GM19025 (cell line): Measurements from ENCODE around the gene XXYLT1.
"Not testable (repeated sequence)": the region's sequence is repeated elsewhere in the genome, so short reads cannot be mapped to it uniquely, and the experiment has no call there.

ENCODE experiments used
- ATAC-seq: cut with Tn5 transposase; IDR thresholded peaks from one replicate; pipeline ENCODE4 v1.9.1; 2021; ENCODE audit warnings: mild to moderate bottlenecking, low read depth, moderate library complexity; ENCODE audit not compliant: unreplicated experiment

The XXYLT1 gene, protein sequence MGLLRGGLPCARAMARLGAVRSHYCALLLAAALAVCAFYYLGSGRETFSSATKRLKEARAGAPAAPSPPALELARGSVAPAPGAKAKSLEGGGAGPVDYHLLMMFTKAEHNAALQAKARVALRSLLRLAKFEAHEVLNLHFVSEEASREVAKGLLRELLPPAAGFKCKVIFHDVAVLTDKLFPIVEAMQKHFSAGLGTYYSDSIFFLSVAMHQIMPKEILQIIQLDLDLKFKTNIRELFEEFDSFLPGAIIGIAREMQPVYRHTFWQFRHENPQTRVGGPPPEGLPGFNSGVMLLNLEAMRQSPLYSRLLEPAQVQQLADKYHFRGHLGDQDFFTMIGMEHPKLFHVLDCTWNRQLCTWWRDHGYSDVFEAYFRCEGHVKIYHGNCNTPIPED

DNA sequence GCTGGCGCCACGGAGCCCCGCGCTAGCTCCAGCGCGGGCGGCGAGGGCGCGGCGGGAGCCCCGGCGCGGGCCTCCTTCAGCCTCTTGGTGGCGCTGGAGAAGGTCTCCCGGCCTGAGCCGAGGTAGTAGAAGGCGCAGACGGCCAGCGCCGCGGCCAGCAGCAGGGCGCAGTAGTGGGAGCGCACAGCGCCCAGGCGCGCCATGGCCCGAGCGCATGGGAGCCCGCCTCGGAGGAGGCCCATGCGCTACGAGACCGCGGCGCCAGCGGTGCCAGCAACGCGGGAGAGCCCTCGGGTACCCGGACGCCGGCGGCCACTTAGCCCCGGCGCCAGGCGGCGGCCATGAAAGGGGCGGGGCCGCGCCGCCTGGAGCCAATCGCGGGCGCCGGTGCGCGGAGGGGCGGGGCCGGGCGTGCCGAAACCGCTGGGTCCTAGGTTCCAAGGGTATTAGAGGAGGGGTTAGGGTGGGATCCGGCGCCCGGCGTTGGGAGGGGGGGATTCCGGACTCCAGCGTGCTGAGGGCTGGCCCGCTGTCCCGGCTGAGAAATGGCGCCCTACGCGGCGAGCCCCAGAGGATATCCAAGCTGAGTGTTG, at the start of gene XXYLT1:
Gene XXYLT1 (minus strand): TSS at position 343 of the 593 bp plus-strand sequence. CDS start 101 bp downstream, at position 242.
- peak; percentile 84 for ATAC-seq

DNA sequence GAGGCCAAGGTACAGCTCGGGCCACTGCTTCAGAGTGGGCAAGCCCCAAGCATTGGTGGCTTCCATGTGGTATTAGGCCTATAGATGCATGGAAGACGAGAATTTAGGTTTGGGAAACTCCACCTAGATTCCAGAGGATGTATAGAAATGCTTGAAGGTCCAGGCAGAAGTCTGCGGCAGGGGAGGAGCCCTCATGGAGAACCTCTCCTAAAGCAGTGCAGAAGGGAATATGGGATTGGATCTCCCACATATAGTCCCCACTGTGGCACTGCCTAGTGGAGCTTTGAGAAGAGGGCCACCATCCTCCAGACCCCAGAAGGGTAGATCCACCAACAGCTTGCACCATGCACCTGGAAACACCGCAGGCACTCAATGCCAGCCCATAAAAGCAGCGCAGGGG, 48.1 kb upstream of the XXYLT1 start:
- no peak for ATAC-seq

DNA sequence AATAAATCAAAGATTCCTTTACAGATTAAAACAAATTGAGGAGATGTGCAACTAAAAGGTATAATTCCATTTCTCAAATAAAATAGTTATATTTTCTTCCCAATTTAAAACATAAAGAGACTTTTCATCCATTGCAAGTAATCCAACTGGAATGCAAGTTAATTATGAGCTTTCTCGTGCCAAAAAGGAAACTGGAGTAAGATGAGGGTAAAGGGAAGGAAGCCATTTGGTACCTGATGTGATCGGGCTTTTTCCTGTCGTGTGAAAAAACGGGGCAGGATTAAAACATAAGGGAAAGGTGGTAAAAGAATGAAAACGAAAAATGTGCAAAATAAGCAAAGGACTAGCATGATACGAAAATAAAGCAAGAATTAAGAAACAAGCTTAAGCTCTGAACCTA, 41.8 kb upstream of the XXYLT1 start:
- no peak for ATAC-seq

DNA sequence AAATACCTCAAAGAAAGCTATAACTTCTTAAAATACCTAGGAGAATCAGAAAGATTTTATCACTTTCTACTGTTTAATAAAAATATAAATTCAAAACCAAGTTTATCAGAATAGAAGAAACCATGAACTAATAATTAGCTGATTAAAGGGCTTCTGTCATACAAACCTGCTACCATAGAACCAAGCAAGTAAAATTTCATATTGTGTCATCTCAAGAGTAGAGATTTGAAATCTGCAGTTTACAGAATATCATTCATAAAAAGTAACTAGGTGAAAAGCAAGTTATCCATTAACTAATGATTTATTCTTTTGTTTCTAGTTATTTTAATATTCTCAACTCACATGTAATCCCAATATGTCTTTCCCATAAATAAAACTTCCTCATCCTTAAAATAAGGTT, 36.8 kb upstream of the XXYLT1 start:
- no peak for ATAC-seq

DNA sequence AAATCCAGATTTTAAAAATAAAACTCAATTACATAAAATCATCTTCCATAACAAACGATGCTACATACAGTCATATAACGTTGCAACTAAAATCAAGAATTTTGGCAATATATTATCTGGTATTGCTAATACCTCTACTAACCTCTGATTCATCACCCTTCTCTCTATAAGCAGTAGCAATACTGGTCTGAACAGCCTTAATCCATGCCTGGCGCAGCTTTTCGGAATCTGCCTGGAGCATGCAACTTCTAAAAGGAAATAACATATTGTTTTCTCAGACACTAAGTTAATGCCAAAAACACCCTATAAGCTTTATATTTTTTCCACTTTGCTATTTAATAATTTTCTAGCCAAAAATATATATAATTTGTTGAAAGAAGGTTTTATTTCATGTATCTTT, 35.4 kb upstream of the XXYLT1 start:
- ATAC-seq, result no peak

DNA sequence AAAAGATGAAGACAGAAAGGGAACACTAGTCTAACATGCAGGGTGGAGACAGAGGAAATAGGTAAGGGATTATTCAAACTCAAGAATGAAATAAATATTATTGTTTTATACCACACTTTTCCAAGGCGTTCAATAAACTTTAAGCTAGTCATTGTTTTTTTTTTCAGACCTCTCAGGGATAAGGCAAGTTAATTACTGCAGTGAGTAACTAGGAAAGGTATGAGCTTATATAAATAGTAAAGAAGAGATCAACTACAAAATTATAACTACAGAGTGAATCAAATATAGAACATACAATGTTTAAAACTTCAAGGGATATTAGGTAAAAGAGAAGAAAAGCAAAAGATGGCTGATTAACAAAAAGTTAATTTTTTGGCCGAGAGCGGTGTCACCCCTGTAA, 31.5 kb upstream of the XXYLT1 start:
- ATAC-seq, result no peak

DNA sequence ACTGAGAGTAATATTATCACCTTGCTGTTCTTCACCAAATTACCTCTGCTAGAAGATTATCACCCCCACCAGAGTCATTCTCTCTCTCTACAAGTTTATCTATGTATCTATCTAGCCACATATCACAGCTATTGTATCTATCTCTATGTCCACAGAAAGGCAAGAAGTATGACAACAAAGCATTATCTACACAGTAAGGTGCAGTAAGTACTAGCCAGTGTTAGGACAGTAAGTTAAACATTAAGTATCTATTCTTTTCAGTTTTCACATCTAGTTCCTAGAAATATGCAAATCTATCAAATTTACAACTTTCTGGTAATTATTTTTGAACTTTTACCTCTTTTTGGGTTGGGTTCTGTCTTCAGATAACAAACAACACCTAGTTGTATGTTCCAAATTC, 26.5 kb upstream of the XXYLT1 start:
- peak; percentile 72 for ATAC-seq

DNA sequence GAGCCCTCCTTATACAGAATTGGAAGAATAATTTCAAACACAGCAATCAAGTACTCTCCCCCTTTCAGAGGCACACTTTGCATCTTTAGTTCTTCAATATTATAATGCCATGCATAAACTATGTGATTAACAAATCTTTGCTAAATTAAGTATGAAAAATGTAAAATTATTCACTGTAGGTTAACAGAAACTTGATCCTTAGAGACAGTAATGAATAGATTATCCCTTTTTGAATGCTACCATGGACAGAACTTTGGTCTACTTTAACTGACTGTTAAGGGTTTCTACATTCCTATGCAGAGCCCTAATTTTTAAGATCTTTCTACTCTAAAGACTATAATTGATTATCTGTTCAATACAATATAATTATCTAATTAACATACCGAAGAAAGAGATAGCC, 25.7 kb upstream of the XXYLT1 start:
- ATAC-seq, result no peak

DNA sequence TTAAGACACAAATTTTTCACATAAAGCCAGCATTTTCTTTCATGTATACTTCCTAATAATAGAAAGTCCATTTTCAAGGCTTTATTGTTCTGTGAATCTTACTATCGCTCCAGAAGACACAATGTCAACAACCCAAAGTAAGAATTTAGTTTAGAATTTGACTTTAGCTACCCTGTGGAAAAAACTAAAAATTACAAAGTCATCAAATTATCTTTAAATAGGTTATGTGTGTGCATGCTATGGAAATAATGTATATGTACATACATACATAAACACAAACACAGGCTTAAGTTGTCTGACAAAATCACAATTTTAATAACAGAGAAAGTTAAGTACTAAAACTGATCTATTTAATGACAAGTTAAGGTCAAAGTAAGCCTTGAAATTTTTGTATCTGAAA, 20.2 kb upstream of the XXYLT1 start:
- no peak for ATAC-seq

DNA sequence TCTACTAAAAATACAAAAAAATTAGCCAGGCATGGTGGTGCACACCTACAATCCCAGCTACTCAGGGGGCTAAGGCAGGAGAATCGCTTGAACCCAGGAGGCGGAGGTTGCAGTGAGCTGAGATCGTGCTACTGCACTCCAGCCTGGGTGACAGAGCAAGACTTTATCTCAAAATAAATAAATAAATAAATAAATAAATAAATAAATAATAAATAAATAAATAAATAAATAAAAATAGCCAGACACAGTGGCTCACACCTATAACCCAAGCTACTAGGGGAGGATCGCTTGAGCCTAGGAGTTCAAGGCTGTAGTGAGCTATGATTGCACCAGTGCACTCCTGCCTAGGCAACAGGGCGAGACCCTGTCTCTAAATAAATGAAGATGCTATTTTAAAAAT, 19.7 kb upstream of the XXYLT1 start:
- not testable (repeated sequence) for ATAC-seq

DNA sequence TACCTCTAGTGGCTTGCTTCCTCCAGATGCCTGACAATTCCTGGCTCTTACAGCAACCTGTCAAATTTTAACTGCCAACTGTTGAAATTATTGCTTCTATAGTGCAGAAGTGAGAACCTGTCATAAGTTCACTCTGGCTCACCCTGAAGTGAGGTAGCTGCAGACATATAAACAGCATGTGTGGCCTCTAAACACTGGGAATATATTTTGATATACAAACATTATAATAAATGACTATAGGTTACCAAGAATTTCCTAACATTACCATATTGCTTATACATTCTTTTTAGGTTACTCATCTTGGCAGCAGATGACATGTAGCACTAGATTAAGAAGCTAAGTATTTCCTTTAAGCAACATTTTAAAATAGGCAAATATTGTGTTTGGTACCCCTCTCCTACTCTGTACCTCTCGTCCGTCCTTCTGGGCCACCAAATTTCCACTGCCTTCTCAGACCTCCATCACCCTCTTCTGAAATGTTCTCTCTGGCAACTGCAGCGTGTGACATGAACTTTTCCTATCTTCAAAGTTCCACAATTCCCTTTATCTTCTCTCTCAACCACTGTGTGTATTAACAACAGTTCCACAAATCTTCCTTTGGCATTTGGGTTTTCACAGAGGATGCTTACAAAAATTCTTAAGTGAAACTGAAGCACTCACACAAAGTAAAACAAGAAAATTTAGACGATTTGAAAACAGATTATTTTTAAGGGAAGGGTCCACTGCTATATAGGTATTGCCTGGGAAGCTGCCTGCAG, 15.3 kb upstream of the XXYLT1 start:
- no peak for ATAC-seq

DNA sequence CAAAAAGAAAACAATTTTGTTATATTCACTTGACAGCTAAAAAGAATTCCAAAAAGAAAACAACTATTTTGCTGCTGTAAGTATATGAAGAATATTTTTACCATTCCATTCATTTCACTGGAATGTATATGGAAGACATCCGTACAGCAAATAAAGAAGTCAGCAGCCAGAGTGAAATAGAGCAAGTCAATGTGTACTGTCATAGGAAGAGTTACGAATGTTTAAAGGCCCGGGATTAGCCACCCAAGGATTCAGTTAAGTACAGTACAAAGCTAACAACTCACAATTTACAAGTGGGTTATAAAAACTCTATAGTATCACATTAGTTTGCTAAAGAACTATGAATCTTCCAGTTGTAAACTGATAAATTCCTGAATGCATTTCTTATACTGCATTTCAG, 14.4 kb upstream of the XXYLT1 start:
- ATAC-seq, result no peak

DNA sequence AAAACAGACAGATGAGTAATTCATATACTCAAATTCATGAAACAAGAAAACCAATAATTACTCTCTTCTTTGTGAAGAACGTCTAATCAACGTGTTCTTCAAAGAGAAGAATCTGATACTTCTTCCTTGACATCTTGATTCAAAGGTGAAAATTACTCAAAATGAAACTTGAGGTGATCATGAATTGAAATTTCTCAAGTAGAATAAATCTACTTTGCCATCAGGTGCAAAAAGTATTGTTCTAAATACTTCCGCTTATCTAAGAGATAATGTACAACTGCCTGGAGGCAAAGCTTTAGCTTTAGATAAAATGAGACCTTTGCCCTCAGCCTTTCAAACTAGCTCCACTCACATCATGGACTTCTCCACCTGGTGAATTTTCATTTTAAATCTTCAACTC, 13.9 kb upstream of the XXYLT1 start:
- no peak for ATAC-seq

DNA sequence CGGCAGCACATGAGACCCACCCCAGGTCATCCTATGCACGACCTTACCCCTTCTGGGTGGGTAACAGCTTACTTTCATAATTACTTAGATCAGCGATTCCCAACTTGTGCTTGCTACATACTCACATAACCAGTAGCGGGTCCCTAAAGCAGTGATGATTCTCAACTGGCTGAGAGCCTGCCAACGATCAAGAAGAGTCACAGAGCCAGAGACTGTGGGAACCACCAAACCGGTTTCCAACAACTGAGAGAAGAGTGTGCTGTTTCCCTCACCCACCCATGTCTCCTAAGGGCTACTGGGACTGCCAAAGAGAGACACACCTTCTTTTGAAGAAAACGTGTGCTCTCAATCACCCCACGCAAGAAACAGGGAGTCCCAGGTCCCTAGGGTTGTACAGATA, 12.0 kb upstream of the XXYLT1 start:
- ATAC-seq, result no peak

DNA sequence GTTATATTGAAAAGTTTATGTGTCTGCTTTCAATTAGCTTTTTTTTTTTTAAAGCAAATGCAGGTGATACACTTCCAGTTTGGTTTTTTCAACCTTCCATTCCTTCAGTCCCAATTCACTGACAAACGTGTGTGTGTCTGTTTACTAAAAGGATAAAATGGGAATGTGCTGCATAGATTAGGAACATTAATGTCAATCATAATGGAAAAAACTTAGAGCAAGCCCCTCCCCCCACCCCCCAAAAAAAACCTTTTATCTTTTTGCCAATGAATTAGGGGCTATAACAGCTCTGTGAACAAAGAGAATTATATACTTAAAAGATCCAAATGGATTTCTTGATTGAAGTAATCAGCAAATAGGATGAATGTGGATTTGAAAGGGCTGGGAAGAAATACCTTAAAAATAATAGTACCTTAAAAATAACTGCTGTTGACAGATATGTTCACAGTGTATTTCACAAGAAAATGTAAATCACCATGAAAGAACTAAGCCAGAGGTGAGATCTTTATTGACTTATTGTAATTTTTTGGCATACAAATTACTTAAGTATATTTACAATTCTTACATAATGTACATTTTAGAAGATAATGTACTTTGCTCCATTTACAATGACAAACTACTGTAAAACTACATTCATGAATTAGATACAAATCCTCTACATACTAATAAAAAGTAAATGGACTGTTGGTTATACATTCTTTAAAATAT, 3.5 kb upstream of the XXYLT1 start:
- ATAC-seq, result no peak

DNA sequence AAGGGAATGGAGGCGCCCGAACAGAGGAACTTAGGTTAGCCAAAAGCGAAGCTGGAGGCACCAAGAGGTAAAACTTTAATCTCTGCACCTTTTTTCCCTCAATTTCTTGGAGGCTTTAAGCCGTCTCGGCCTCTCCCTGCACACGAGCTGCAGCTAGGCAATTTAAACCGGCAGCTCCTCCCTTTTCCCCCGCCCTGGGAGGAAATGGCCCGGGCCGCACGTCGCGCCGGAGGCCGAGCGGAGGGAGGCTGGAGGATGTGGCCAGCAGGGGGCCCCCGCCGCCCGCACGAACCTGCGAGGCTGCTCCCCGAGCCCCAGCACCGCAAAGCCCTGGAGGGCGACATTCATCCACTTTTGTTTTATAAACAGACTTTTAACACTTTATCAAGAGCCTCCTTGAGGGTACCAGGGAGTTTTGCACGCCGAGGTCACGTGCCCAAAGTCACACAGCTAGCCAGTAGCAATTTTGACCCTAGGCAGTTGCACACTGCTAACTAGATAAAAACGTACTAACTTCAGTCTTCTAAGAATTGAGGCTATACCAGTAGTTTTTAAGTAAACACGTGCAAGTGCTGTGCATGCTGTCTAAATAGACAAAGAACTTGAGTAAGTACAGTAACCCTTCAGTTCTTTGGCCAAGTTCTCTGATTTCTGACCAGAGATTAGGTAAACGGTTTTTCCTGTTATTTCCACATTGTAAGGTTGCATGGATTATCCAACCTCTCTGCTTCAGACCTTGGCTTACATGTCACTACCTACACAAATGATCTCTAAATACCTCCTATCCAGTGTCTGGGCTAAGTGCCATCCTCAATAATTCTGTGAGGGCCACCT, 668 bp upstream of the XXYLT1 start:
- peak; percentile 55 for ATAC-seq

DNA sequence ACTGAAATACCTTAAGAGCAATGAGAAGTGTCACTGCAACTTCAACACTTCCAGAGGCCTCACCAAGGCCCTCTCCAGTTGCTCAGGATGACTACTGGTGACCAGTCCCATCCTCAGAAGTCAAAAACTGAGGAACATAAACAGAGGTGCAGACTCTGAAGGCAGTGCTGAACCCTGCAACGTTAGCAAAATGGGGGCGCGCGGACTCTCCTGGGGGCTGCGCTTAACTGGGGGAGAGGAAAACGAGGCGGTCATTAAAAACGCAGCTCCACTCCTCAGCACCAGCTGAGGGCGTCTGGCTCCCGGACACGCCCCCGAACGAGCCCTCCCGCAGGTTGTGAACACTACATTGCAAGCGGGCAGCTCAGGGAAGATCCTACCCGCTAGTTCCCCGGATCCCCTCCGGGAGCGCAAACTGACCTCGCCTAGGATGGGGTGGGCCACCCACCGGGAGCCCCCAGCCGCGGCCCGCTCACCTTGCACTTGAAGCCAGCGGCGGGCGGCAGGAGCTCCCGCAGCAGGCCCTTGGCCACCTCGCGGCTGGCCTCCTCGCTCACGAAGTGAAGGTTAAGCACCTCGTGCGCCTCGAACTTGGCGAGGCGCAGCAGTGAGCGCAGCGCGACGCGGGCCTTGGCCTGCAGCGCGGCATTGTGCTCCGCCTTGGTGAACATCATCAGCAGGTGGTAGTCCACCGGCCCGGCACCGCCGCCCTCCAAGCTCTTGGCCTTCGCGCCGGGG, 711 bp downstream of the XXYLT1 start:
- ATAC-seq, result no peak

DNA sequence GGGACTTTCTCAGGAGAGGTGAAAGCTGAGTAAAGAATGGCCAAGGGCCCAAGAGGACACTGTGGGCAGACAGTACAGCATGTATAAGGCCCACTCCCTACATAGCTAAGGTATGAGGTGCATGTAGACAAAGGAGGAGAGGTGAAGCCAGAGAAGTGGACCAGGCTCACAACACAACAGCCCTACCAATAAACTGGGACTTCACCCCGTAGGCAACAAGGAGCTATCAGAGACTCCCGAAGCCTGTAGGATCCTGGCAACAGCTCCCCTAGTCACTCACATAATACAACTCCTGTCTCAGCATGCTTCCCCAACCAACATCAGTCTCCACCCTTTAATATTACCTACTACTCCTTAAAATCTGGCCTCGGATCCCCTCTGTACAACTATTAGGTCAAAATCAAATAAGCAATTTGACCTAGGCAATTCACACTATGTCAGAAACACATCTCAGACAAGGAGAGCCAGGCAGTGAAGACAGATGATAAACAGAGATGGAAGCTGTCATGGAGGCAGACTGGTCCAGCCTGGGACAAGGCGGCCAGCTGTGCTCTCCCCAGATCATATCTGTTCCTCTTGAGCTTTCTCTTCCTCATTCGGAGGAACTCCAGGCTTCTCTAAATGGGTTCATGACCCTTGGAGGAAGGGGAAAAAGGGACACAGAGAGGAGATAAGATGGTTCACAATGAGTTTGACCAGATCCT, 1.4 kb downstream of the XXYLT1 start:
- ATAC-seq, result no peak
